ENCODE measurements around the gene DHX35. TPM values are rescaled to one million over a fixed set of nuclear protein-coding genes. Genes with fewer than 3 reads are reported as not detected.

DHX35 gene
- total and polyA plus RNA-seq, 10 of the 15 experiments (the other 5 are each of a cell fraction or from before 2014, with no cell fraction given): 4.3 to 21.6 (median 14.9) TPM

GRCh38 chr20:38999217-38999616 is 37.1 kb downstream of the DHX35 start:
- BruUV-seq (replicated peaks): no TSS peak
- H3K4me2 ChIP-seq (ENCODE audit: control insufficient read depth, insufficient read depth): no peak overlapping the region
- peaks cover 14% of the 10 kb centered on the region for H3K4me1 ChIP-seq (ENCODE audit: control insufficient read depth, insufficient read depth, low read length)
- no peak overlapping the region for H3K4me3 ChIP-seq
- intact Hi-C loops (cut with micrococcal nuclease; ENCODE audit: unreplicated experiment): no loop called here
- H3K27ac ChIP-seq (ENCODE audit: control insufficient read depth, insufficient read depth): no peak overlapping the region
- H3K27me3 ChIP-seq (replicated peaks in 1 of 2; ENCODE audit: control insufficient read depth in 2 of 2, insufficient read depth in 2 of 2, low read length in 1 of 2): no peaks in the 10 kb centered on the region
- ATAC-seq (no peak), DNase-seq (ENCODE audit: low read depth, low spot score) (no peak), FAIRE-seq (no peak)
- in situ Hi-C loops (cut with MboI): no loop called here
- ChIA-PET RAD21 (ENCODE audit: unreplicated experiment) (interaction anchor here (0.7 to 9.0 kb wide), 7 partner anchors 12 to 73 kb away, joined by 3 to 109 read pairs (median 6); partner anchors contain the start of genes DHX35 and FAM83D), CTCF (interaction anchor here (1.3 to 7.4 kb wide), 7 partner anchors 10 to 77 kb away, joined by 3 to 94 read pairs (median 13); partner anchors contain the start of gene DHX35), POLR2A (interaction anchor here (0.6 to 5.9 kb wide), 5 partner anchors 10 to 177 kb away, joined by 3 to 48 read pairs (median 4); partner anchors contain the start of gene DHX35), SMC1A (ENCODE audit: uncharacterized antibody, unreplicated experiment) (interaction anchor here (0.8 to 7.8 kb wide), 8 partner anchors 11 to 106 kb away, joined by 3 to 93 read pairs (median 8); partner anchors contain the start of gene DHX35)
- no peaks in the 10 kb centered on the region for H3K79me2 ChIP-seq (ENCODE audit: control insufficient read depth, insufficient read depth, low read length)
- H3K9ac ChIP-seq (ENCODE audit: control insufficient read depth, insufficient read depth, low read length): no peak overlapping the region
- no peaks in the 10 kb centered on the region for H3K9me3 ChIP-seq (replicated peaks; ENCODE audit: control insufficient read depth, insufficient read depth, low read length)
- H2AFZ ChIP-seq (ENCODE audit: control insufficient read depth, low read depth, low read length): no peak overlapping the region
- peaks cover 13 to 15% of the 10 kb centered on the region in 2 experiments for H3K36me3 ChIP-seq (ENCODE audit: control insufficient read depth in 2 of 2, insufficient read depth in 2 of 2, low read length in 1 of 2)
- no peaks in the 10 kb centered on the region for H4K20me1 ChIP-seq (ENCODE audit: control insufficient read depth, insufficient read depth)
- TF ChIP-seq PAX8 (IDR thresholded peaks at IDR 0.05) (no peak), NR2F1 (conservative IDR thresholded peaks at IDR 0.05) (no peak), KLF5 (IDR thresholded peaks at IDR 0.05; ENCODE audit: partially characterized antibody) (no peak), HDGF (IDR thresholded peaks at IDR 0.05) (0 out of 2 replicates have a peak, but pooled peaks have one; percentile 40), ZZZ3 (IDR thresholded peaks at IDR 0.05; ENCODE audit: control insufficient read depth, insufficient read length, low read depth) (no peak), CUX1 (IDR thresholded peaks at IDR 0.05; ENCODE audit: insufficient replicate concordance, low read depth, low read length) (no peak), MYB (IDR thresholded peaks at IDR 0.05; ENCODE audit: borderline replicate concordance, low read depth, low read length) (no peak), MEF2A (IDR thresholded peaks at IDR 0.05; ENCODE audit: insufficient read depth, low read depth, low read length) (no peak), IRF5 (IDR thresholded peaks at IDR 0.05; ENCODE audit: borderline replicate concordance) (0 out of 2 replicates have a peak, but pooled peaks have one; percentile 27), MXI1 (IDR thresholded peaks at IDR 0.05; ENCODE audit: low read depth, low read length) (no peak), EGR1 (IDR thresholded peaks at IDR 0.05; ENCODE audit: borderline replicate concordance in 1 of 2, low read depth in 2 of 2, low read length in 2 of 2) (no peak), SRF (IDR thresholded peaks at IDR 0.05; ENCODE audit: low read depth in 2 of 2, low read length in 2 of 2) (no peak)
- 86% methylated on average over 3 of the region's 3 CpGs for WGBS (ENCODE audit: insufficient coverage, insufficient replicate concordance, low lambda C conversion rate, missing lambda C conversion rate)
